Measurements from ENCODE around the gene INAVA. TPM values are rescaled to one million over a fixed set of nuclear protein-coding genes. Genes with fewer than 3 reads are reported as not detected.

The INAVA gene
- polyA plus RNA-seq, 3 donors = not detected

GRCh38 chr1:200938955-200939354, 44.3 kb downstream of the INAVA start:
- Mint-ChIP-seq H3K4me3 (no peak overlapping the region), H3K36me3 (peaks cover 0 to 2% of the 10 kb centered on the region in 2 donors), H3K27ac (peak overlapping the region in 3 of 7 donors; percentile 19 to 71 (median 37)), H3K9me3 (peaks cover 2 to 21% (median 16%) of the 10 kb centered on the region in 7 donors), H3K4me1 (peaks cover 18% of the 10 kb centered on the region), H3K27me3 (ENCODE audit: low read depth in 3 of 3) (peaks cover 0 to 1% (median 0%) of the 10 kb centered on the region in 3 donors)
- no peak for TF ChIP-seq CTCF (IDR thresholded peaks at IDR 0.05)
- Histone ChIP-seq H3K36me3 (replicated peaks in 1 of 2; ENCODE audit: control insufficient read depth in 1 of 2, insufficient read depth in 2 of 2, low read length in 2 of 2) (no peaks in the 10 kb centered on the region), H3K9me3 (replicated peaks in 1 of 2; ENCODE audit: control insufficient read depth in 1 of 2, insufficient read depth in 1 of 2, low read length in 2 of 2) (peaks cover 0 to 7% of the 10 kb centered on the region in 2 donors), H3K9ac (ENCODE audit: insufficient read depth, low read length, poor library complexity, severe bottlenecking) (no peak overlapping the region), H4K20me1 (ENCODE audit: insufficient read depth, low read length) (no peaks in the 10 kb centered on the region), H3K27me3 (ENCODE audit: control insufficient read depth in 2 of 2, insufficient read depth in 2 of 2, low read length in 2 of 2) (no peaks in the 10 kb centered on the region), H2AFZ (ENCODE audit: insufficient read depth, low read depth, low read length, poor library complexity, severe bottlenecking) (no peak overlapping the region), H3K79me2 (ENCODE audit: insufficient read depth, low read length) (no peaks in the 10 kb centered on the region), H3K4me3 (replicated peaks in 1 of 3; ENCODE audit: low read depth in 2 of 3, low read length in 3 of 3) (no peak overlapping the region), H3K27ac (ENCODE audit: low read depth in 1 of 2, low read length in 2 of 2) (no peak overlapping the region), H3K4me1 (ENCODE audit: control insufficient read depth in 1 of 2, insufficient read depth in 2 of 2, low read length in 2 of 2) (peaks cover 10 to 14% of the 10 kb centered on the region in 2 donors), H3K4me2 (replicated peaks; ENCODE audit: extremely low read depth, low read length, poor library complexity, severe bottlenecking) (no peak overlapping the region)
- WGBS (ENCODE audit: insufficient coverage) = 0% methylated on average over 1 of the region's 4 CpGs
- intact Hi-C loops (cut with micrococcal nuclease) = no loop called here
- DNase-seq = peak; percentile 68 to 81 (median 75)

GRCh38 chr1:200945111-200945510, 50.4 kb downstream of the INAVA start:
- Histone ChIP-seq H3K27me3 (ENCODE audit: control insufficient read depth in 2 of 2, insufficient read depth in 2 of 2, low read length in 2 of 2) (no peaks in the 10 kb centered on the region), H3K36me3 (replicated peaks in 1 of 2; ENCODE audit: control insufficient read depth in 1 of 2, insufficient read depth in 2 of 2, low read length in 2 of 2) (no peaks in the 10 kb centered on the region), H3K4me1 (ENCODE audit: control insufficient read depth in 1 of 2, insufficient read depth in 2 of 2, low read length in 2 of 2) (no peaks in the 10 kb centered on the region), H3K4me2 (replicated peaks; ENCODE audit: extremely low read depth, low read length, poor library complexity, severe bottlenecking) (no peak overlapping the region), H3K79me2 (ENCODE audit: insufficient read depth, low read length) (no peaks in the 10 kb centered on the region), H3K9me3 (replicated peaks in 1 of 2; ENCODE audit: control insufficient read depth in 1 of 2, insufficient read depth in 1 of 2, low read length in 2 of 2) (peaks cover 10 to 27% of the 10 kb centered on the region in 2 donors), H3K9ac (ENCODE audit: insufficient read depth, low read length, poor library complexity, severe bottlenecking) (no peak overlapping the region), H3K27ac (ENCODE audit: low read depth in 1 of 2, low read length in 2 of 2) (no peak overlapping the region), H4K20me1 (ENCODE audit: insufficient read depth, low read length) (no peaks in the 10 kb centered on the region), H2AFZ (ENCODE audit: insufficient read depth, low read depth, low read length, poor library complexity, severe bottlenecking) (no peak overlapping the region), H3K4me3 (replicated peaks in 1 of 3; ENCODE audit: low read depth in 2 of 3, low read length in 3 of 3) (no peak overlapping the region)
- no peak for TF ChIP-seq CTCF (IDR thresholded peaks at IDR 0.05)
- Mint-ChIP-seq H3K4me3 (no peak overlapping the region), H3K27me3 (ENCODE audit: low read depth in 3 of 3) (peaks cover 0 to 2% (median 1%) of the 10 kb centered on the region in 3 donors), H3K4me1 (no peaks in the 10 kb centered on the region), H3K9me3 (peaks cover 12 to 39% (median 35%) of the 10 kb centered on the region in 7 donors), H3K27ac (no peak overlapping the region), H3K36me3 (peaks cover 0 to 2% of the 10 kb centered on the region in 2 donors)
- DNase-seq = no peak
- intact Hi-C loops (cut with micrococcal nuclease) = no loop called here
- 80% methylated on average over 1 of the region's 3 CpGs for WGBS (ENCODE audit: insufficient coverage)
